Keratinocyte (primary cell): ENCODE measurements around the gene OLFML2A. TPM values are rescaled to one million over a fixed set of nuclear protein-coding genes. Genes with fewer than 3 reads are reported as not detected.

Experiments
- DNase-seq: peaks from one replicate; pipeline ENCODE4 v3.0.0-alpha.2; 2011; ENCODE audit warnings: low read depth, missing footprints, low spot score
- FAIRE-seq: peaks from 2 replicates; lab custom pipeline; 2011; peaks lifted over from hg19 to GRCh38; lab: Jason Lieb, UNC
- H2AFZ ChIP-seq: 2 replicates; pipeline ENCODE4 v1.6.0; 2012; ENCODE audit warnings: low read length, control low read depth, inconsistent platforms; ENCODE audit not compliant: control insufficient read depth
- H3K27ac ChIP-seq: 2 replicates; pipeline ENCODE4 v1.5.1; 2011; ENCODE audit warnings: low read length; ENCODE audit not compliant: control insufficient read depth, insufficient read depth
- H3K27me3 ChIP-seq: 3 replicates; pipeline ENCODE4 v1.6.0; 2011; ENCODE audit warnings: low read length; ENCODE audit not compliant: control insufficient read depth, insufficient read depth; ENCODE audit errors: extremely low read depth
- H3K36me3 ChIP-seq, 2 experiments: 2 replicates in 1 of 2; 3 replicates in 1 of 2; pipeline ENCODE4 v1.5.1; 2011; ENCODE audit warnings: low read length in 2 of 2, mild to moderate bottlenecking in 1 of 2; ENCODE audit not compliant: control insufficient read depth in 2 of 2, insufficient read depth in 2 of 2; ENCODE audit errors: extremely low read depth in 1 of 2
- H3K4me1 ChIP-seq: 3 replicates; pipeline ENCODE4 v1.5.1; 2011; ENCODE audit warnings: low read length; ENCODE audit not compliant: control insufficient read depth, insufficient read depth; ENCODE audit errors: extremely low read depth
- H3K4me2 ChIP-seq: 3 replicates; pipeline ENCODE4 v1.6.0; 2011; ENCODE audit warnings: low read depth, low read length; ENCODE audit not compliant: control insufficient read depth, insufficient read depth; ENCODE audit errors: extremely low read depth
- H3K4me3 ChIP-seq, 3 experiments: fragments of 200-600 bp in 1 of 3; sonication (generic) in 1 of 3; 2 replicates in 2 of 3; 3 replicates in 1 of 3; pipeline ENCODE4 v1.5.1; 2011 to 2016; ENCODE audit warnings: low read length in 3 of 3, mild to moderate bottlenecking in 3 of 3, control low read depth in 2 of 3, inconsistent platforms in 1 of 3, low read depth in 1 of 3, mixed read lengths in 1 of 3, mixed run types in 1 of 3, moderate library complexity in 1 of 3; ENCODE audit not compliant: control insufficient read depth in 2 of 3, insufficient read depth in 2 of 3; ENCODE audit errors: extremely low read depth in 1 of 3
- H3K79me2 ChIP-seq: 2 replicates; pipeline ENCODE4 v1.6.0; 2012; ENCODE audit warnings: low read length; ENCODE audit not compliant: control insufficient read depth, insufficient read depth
- H3K9ac ChIP-seq: 3 replicates; pipeline ENCODE4 v1.6.0; 2011; ENCODE audit warnings: low read length; ENCODE audit not compliant: control insufficient read depth, insufficient read depth; ENCODE audit errors: extremely low read depth
- H3K9me1 ChIP-seq: 3 replicates; pipeline ENCODE4 v1.6.0; 2011; ENCODE audit warnings: low read length; ENCODE audit not compliant: control insufficient read depth, insufficient read depth; ENCODE audit errors: extremely low read depth
- H3K9me3 ChIP-seq: 2 replicates; pipeline ENCODE4 v1.5.1; 2012; ENCODE audit warnings: low read depth, low read length; ENCODE audit not compliant: control insufficient read depth
- H4K20me1 ChIP-seq: 3 replicates; pipeline ENCODE4 v1.6.0; 2011; ENCODE audit warnings: low read length; ENCODE audit not compliant: control insufficient read depth, insufficient read depth; ENCODE audit errors: extremely low read depth
- CTCF ChIP-seq, 3 experiments: IDR thresholded peaks in 1 of 3; conservative IDR thresholded peaks in 1 of 3; optimal IDR thresholded peaks in 1 of 3; 2 replicates in 2 of 3; 3 replicates in 1 of 3; pipeline versions ENCODE3 to v1.5.1; 2011; ENCODE audit warnings: low read length in 3 of 3, mild to moderate bottlenecking in 3 of 3, moderate library complexity in 2 of 3, control low read depth in 1 of 3, inconsistent platforms in 1 of 3; ENCODE audit not compliant: insufficient read depth in 2 of 3; ENCODE audit errors: extremely low read depth in 1 of 3
- EZH2 ChIP-seq: IDR thresholded peaks from one replicate; pipeline ENCODE4 v1.6.1; 2012; ENCODE audit warnings: inconsistent platforms, mild to moderate bottlenecking, low read length, moderate library complexity
- dilution Hi-C: fragments of 300-500 bp; cut with MboI; formaldehyde crosslinking; loops from one replicate; pipeline ENCODE4 v1.7.0; 2020; ENCODE audit warnings: low sequenced_read_pairs; ENCODE audit not compliant: extremely low pct_ligation_motif_present
- polyA plus RNA-seq, 5 experiments: library from polyadenylated mRNA; depleted of rRNA in 3 of 5; stranded (reverse) in 3 of 5; stranded (forward) in 1 of 5; unstranded in 1 of 5; fragments of >200 nt; gene quantifications; 1 replicate in 1 of 5; 2 replicates in 3 of 5; 3 replicates in 1 of 5; pipeline versions ENCODE4 v1.2.1 to v1.2.3, GENCODE V29; 2011 to 2012; ENCODE audit warnings: missing spikeins in 2 of 5, low read depth in 1 of 5, low replicate concordance in 1 of 5

OLFML2A gene
- polyA plus RNA-seq, 1 donor (not counting 4 experiments of a cell fraction or from before 2014, with no cell fraction given): 1.1 TPM

DNA sequence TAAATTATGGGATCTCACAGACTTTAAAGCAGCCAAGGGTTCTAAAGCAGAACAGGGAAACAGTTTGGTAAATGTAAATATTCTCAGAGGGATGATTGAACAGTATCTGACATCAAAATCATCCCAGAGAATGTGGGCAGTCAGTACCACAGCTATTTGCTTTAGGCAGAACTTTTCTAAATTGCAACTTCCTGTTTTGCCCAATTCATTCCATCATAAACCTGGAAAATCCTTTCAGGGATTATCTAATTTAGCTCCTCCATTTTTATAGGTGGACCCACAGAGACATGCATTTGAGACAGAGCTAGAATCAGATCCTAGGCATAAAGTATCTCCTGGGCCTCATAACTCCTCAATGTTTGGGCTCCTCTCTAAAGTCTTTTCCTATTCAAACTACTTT, 18.2 kb upstream of the OLFML2A start:
- Histone ChIP-seq H3K9me1 (no peaks in the 10 kb centered on the region), H3K4me1 (peaks cover 9% of the 10 kb centered on the region), H4K20me1 (no peaks in the 10 kb centered on the region), H3K9me3 (no peaks in the 10 kb centered on the region), H3K4me3 (no peak overlapping the region), H3K9ac (no peak overlapping the region), H2AFZ (no peak overlapping the region), H3K27me3 (no peaks in the 10 kb centered on the region), H3K36me3 (no peaks in the 10 kb centered on the region), H3K79me2 (peaks cover 1% of the 10 kb centered on the region), H3K4me2 (no peak overlapping the region), H3K27ac (no peak overlapping the region)
- peak; percentile 71 for FAIRE-seq
- dilution Hi-C loops: no loop called here
- TF ChIP-seq CTCF (optimal IDR thresholded peaks at IDR 0.05 in 1 of 3, IDR thresholded peaks at IDR 0.05 in 1 of 3, conservative IDR thresholded peaks at IDR 0.05 in 1 of 3; ENCODE audit: extremely low read depth in 1 of 3, insufficient read depth in 2 of 3, low read length in 3 of 3): no peak
- TF ChIP-seq EZH2: no peak
- no peak for DNase-seq

- no peak overlapping the region for H3K4me2 ChIP-seq
- H3K4me3 ChIP-seq: no peak overlapping the region
- H2AFZ ChIP-seq: no peak overlapping the region
- peaks cover 1% of the 10 kb centered on the region for H3K79me2 ChIP-seq
- FAIRE-seq (no peak), DNase-seq (no peak)
- no peaks in the 10 kb centered on the region for H3K9me3 ChIP-seq
- H3K4me1 ChIP-seq: peaks cover 9% of the 10 kb centered on the region
- dilution Hi-C loops: no loop called here
- no peak overlapping the region for H3K9ac ChIP-seq
- no peaks in the 10 kb centered on the region for H3K9me1 ChIP-seq
- no peak for TF ChIP-seq EZH2
- TF ChIP-seq CTCF (optimal IDR thresholded peaks at IDR 0.05 in 1 of 3, IDR thresholded peaks at IDR 0.05 in 1 of 3, conservative IDR thresholded peaks at IDR 0.05 in 1 of 3; ENCODE audit: extremely low read depth in 1 of 3, insufficient read depth in 2 of 3, low read length in 3 of 3): no peak
- no peaks in the 10 kb centered on the region for H3K27me3 ChIP-seq
- H3K36me3 ChIP-seq: no peaks in the 10 kb centered on the region
- H4K20me1 ChIP-seq: no peaks in the 10 kb centered on the region
- H3K27ac ChIP-seq: no peak overlapping the region
Measured at GRCh38 chr9:124759327-124759726, 17.6 kb upstream of the OLFML2A start.
